Esophagus muscularis mucosa (tissue), 4 donors: ENCODE results near the gene TRIM28. TPM values are rescaled to one million over a fixed set of nuclear protein-coding genes. Genes with fewer than 3 reads are reported as not detected.

ENCODE experiments used
- DNase-seq: peaks from one replicate; pipeline ENCODE4 v3.0.0-alpha.2; 2017; ENCODE audit errors: extremely low spot score
- H3K27ac ChIP-seq, 4 donors: fragments of 200-600 bp; sonication (generic); replicated peaks in 1 of 4; 1 replicate in 3 of 4; 2 replicates in 1 of 4; pipeline ENCODE4 v1.5.1; 2016 to 2019; ENCODE audit warnings: mild to moderate bottlenecking in 1 of 4
- H3K27me3 ChIP-seq, 4 donors: fragments of 200-600 bp; sonication (generic); one replicate each; pipeline versions ENCODE4 v1.5.1 to v1.6.0; 2016 to 2019
- H3K36me3 ChIP-seq, 4 donors: fragments of 200-600 bp; sonication (generic); one replicate each; pipeline ENCODE4 v1.5.1; 2016 to 2019
- H3K4me1 ChIP-seq, 4 donors: fragments of 200-600 bp; sonication (generic); one replicate each; pipeline ENCODE4 v1.5.1; 2016 to 2019
- H3K4me3 ChIP-seq, 4 donors: fragments of 200-600 bp; sonication (generic); 1 replicate in 2 of 4; 2 replicates in 2 of 4; pipeline ENCODE4 v1.5.1; 2016 to 2019; ENCODE audit warnings: mild to moderate bottlenecking in 4 of 4, moderate library complexity in 1 of 4
- H3K9me3 ChIP-seq, 4 donors: fragments of 200-600 bp; sonication (generic); 1 replicate in 3 of 4; 2 replicates in 1 of 4; pipeline ENCODE4 v1.5.1; 2016 to 2019
- EP300 ChIP-seq: sonication (generic); formaldehyde crosslinking; IDR thresholded peaks from one replicate; pipeline ENCODE4 v1.6.1; 2017; ENCODE audit warnings: antibody characterized with exemption
- POLR2A ChIP-seq: fragments of 450-650 bp; IDR thresholded peaks from one replicate; pipeline ENCODE4 v1.6.1; 2017; ENCODE audit warnings: antibody characterized with exemption, moderate library complexity, mild to moderate bottlenecking, low read depth
- POLR2AphosphoS5 ChIP-seq, 2 donors: sonication (generic); formaldehyde crosslinking; IDR thresholded peaks; one replicate each; pipeline ENCODE4 v1.6.1; 2017; ENCODE audit warnings: antibody characterized with exemption in 2 of 2
- WGBS: methylation state at CpG from one replicate; pipeline ENCODE4 v1.1.5; 2018; 5-methylcytosine and 5-hydroxymethylcytosine counted together
- intact Hi-C: fragments of 100-400 bp; cut with DNase I; formaldehyde crosslinking; loops from one replicate; pipeline ENCODE4 v1.15.1; 2023
- total RNA-seq, 4 donors: library from RNA; depleted of rRNA; stranded (reverse); fragments of >200 nt; gene quantifications; one replicate each; pipeline versions ENCODE4 v1.1.0 to v1.2.1, GENCODE V29; 2016
- TF ChIP-seq, protein P1 (sequence below), 3 experiments: fragments of 200-600 bp in 2 of 3; fragments of 450-650 bp in 1 of 3; sonication (generic) in 2 of 3; IDR thresholded peaks; one replicate each; pipeline ENCODE4 v1.5.1; 2017 to 2019; ENCODE audit warnings: antibody characterized with exemption in 3 of 3, mild to moderate bottlenecking in 2 of 3, moderate library complexity in 1 of 3

TRIM28 gene
- total RNA-seq, 4 donors from 2014 or later: 152 to 319 (median 264) TPM

DNA sequence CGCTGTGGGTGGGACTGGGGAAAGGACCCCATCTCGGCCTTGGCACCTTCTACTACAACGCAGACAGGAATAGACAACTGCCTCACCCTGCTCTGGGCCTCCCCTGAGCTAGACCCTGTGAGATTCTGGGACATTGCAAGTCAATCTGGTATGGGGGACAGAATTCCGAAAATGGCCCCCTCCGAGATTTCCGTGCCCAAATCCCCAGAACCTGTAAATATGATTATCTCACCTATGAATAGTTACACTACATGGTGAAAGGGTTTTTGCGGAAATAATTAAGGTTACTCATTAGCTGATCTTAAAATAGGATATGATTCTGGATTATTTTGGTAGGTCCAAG, 23.6 kb upstream of the TRIM28 start:
- Histone ChIP-seq H3K27me3 (no peaks in the 10 kb centered on the region), H3K27ac (peak overlapping the region; percentile 91 to 99 (median 95)), H3K4me1 (peaks cover 36 to 50% (median 49%) of the 10 kb centered on the region in 4 donors), H3K9me3 (no peaks in the 10 kb centered on the region), H3K36me3 (peaks cover 15 to 25% (median 23%) of the 10 kb centered on the region in 4 donors), H3K4me3 (peak overlapping the region; percentile 76 to 96 (median 82))
- DNase-seq: no peak
- intact Hi-C loops: no loop called here
- WGBS: 9% methylated on average over 7 of the region's 7 CpGs
- TF ChIP-seq EP300 (no peak), POLR2AphosphoS5 (IDR thresholded peaks at IDR 0.05) (no peak)
- TF ChIP-seq, protein P1, sequence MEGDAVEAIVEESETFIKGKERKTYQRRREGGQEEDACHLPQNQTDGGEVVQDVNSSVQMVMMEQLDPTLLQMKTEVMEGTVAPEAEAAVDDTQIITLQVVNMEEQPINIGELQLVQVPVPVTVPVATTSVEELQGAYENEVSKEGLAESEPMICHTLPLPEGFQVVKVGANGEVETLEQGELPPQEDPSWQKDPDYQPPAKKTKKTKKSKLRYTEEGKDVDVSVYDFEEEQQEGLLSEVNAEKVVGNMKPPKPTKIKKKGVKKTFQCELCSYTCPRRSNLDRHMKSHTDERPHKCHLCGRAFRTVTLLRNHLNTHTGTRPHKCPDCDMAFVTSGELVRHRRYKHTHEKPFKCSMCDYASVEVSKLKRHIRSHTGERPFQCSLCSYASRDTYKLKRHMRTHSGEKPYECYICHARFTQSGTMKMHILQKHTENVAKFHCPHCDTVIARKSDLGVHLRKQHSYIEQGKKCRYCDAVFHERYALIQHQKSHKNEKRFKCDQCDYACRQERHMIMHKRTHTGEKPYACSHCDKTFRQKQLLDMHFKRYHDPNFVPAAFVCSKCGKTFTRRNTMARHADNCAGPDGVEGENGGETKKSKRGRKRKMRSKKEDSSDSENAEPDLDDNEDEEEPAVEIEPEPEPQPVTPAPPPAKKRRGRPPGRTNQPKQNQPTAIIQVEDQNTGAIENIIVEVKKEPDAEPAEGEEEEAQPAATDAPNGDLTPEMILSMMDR (IDR thresholded peaks at IDR 0.05): no peak

DNA sequence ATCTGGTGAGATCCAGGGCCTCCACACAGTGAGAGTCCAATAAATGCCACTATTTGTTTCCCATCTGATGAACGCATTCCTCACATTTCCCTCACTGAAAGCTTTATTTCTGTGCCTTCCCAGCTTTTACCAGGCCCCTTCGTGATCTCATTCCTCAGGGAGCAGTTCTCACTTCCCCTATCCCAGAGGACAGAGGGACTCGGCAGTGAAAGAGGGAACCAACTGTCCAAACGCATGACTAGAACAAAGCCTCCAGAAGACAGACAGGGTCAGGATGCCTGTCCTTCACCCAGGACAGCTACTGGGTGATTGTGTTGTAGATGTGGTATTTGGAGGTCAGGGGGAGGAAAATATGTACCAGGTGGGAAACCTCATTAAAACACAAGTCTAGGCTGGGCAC, 22.2 kb upstream of the TRIM28 start:
- intact Hi-C loops: no loop called here
- Histone ChIP-seq H3K27me3 (no peaks in the 10 kb centered on the region), H3K36me3 (peaks cover 7 to 11% (median 9%) of the 10 kb centered on the region in 4 donors), H3K9me3 (no peaks in the 10 kb centered on the region), H3K4me1 (peaks cover 25 to 36% (median 35%) of the 10 kb centered on the region in 4 donors), H3K4me3 (no peak overlapping the region), H3K27ac (no peak overlapping the region)
- no peak for DNase-seq
- 78% methylated on average over 4 of the region's 4 CpGs for WGBS
- TF ChIP-seq, protein P1 (IDR thresholded peaks at IDR 0.05): no peak
- TF ChIP-seq EP300: no peak
- no peak for TF ChIP-seq POLR2AphosphoS5 (IDR thresholded peaks at IDR 0.05)
- no peak for TF ChIP-seq POLR2A

DNA sequence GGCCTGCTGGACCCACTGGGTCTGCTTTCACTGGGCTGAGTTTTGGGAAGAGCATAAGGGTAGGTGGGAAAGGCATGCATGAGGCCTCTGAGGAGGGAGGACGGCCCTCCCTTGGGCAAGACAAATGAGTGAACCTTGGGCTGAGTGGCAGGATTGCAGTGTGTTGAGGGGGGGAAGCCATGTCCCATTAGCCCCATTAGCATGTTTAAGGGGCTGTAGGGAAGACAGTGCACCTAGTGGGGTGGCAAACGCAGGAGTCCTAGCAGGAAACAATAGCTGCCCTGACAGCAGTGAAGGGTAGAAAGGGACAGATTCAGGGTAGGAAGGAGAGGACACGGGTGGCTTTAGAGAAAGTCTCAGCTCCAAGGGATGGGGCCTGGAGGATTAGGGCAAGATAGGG, 21.2 kb upstream of the TRIM28 start:
- H3K27me3 ChIP-seq: no peaks in the 10 kb centered on the region
- WGBS: 92% methylated on average over 3 of the region's 3 CpGs
- DNase-seq: no peak
- intact Hi-C loops: no loop called here
- peaks cover 0 to under 1% (median 0%) of the 10 kb centered on the region in 4 donors for H3K36me3 ChIP-seq
- H3K9me3 ChIP-seq: no peaks in the 10 kb centered on the region
- TF ChIP-seq EP300: no peak
- TF ChIP-seq POLR2A: no peak
- no peak for TF ChIP-seq POLR2AphosphoS5 (IDR thresholded peaks at IDR 0.05)
- TF ChIP-seq, protein P1 (IDR thresholded peaks at IDR 0.05): no peak
- peaks cover 18 to 25% (median 24%) of the 10 kb centered on the region in 4 donors for H3K4me1 ChIP-seq
- no peak overlapping the region for H3K4me3 ChIP-seq
- H3K27ac ChIP-seq: no peak overlapping the region

DNA sequence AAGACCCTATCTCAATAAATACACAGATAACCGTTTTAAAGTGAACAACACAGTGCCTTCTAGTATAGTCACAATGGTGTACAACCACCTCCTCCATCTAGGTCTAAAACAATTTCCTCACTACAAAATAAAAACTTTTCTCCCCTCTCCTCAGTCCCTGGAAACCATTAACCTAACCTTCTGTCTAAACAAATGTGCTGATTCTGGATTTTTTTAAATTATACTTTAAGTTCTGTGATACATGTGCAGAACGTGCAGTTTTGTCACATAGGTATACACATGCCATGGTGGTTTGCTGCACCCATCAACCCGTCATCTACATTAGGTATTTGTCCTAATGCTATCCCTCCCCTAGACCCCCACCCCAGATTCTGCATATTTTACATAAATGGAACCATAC, 14.5 kb upstream of the TRIM28 start:
- no peaks in the 10 kb centered on the region for H3K9me3 ChIP-seq
- no peak overlapping the region for H3K27ac ChIP-seq
- H3K4me1 ChIP-seq: no peaks in the 10 kb centered on the region
- H3K36me3 ChIP-seq: no peaks in the 10 kb centered on the region
- peaks cover 0 to 28% (median 0%) of the 10 kb centered on the region in 4 donors for H3K27me3 ChIP-seq
- no peak for DNase-seq
- no peak overlapping the region for H3K4me3 ChIP-seq
- intact Hi-C loops: no loop called here
- 75% methylated on average over 3 of the region's 3 CpGs for WGBS
- TF ChIP-seq POLR2A (no peak), EP300 (no peak), POLR2AphosphoS5 (IDR thresholded peaks at IDR 0.05) (no peak)
- TF ChIP-seq, protein P1 (IDR thresholded peaks at IDR 0.05): no peak
